ENCODE measurements around the gene NADK. TPM values are rescaled to one million over a fixed set of nuclear protein-coding genes. Genes with fewer than 3 reads are reported as not detected.
A peak's percentile ranks its signal among the peaks of the same experiment; 100 is the strongest.

Gene NADK
- total RNA-seq, 2 experiments from 2014 or later = 57.3 to 65.6 TPM

DNA sequence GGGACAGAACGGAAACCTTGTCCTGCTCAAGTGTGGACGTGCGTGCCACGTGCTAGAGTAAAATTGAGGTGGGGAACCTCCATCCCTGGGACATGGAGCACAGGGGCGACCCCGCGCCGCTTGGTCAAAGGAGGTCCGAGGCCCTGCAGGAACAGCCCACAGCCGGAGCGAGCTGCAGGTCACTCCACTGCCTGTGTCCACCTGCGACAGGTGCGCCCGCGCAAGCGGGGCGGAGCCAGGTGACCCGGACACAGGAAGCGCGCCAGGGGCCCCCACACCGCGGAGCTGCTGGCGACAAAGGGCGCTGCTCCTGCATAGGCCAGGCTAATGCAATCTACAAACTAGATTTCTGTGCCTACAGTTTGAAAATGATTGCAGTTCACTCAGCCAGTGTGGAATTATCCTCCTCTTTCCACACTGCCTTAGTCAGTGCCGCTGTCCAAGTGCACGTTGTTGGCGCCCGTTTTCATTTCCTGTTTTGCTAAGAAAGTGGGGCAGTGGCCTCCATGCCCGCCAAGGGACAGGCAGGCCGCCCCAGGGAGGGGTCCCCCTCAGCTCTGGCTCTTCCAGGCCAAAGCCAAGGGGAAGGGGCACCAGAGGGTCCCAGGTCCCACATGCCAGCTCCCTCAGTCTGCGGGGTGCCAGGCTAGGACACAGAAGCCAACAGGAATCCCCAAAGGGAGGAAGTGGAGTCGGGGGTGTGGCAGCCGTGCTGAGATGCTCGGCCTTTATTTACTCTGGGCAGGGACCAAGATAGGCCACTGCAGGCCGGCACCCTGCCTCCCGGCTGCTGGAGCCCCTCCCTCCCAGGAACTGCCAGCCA is 4.3 kb upstream of the NADK start:
- intact Hi-C loops (cut with micrococcal nuclease) = loop anchor here (10.0 kb wide), 1 partner anchor 112 kb away; the partner anchor contains the start of gene GNB1
- POLR2A ChIA-PET = interaction anchor here (0.6 to 1.4 kb wide), 3 partner anchors 12 to 106 kb away, joined by 3 to 4 read pairs (median 3); no protein-coding TSS in a partner anchor

GRCh38 chr1:1781526-1781903 is 3.2 kb upstream of the NADK start:
- H3K27ac Mint-ChIP-seq = peak overlapping the region; percentile 89
- no peak for TF ChIP-seq CTCF (IDR thresholded peaks at IDR 0.05)
- H3K27me3 Mint-ChIP-seq = no peaks in the 10 kb centered on the region
- peaks cover 51% of the 10 kb centered on the region for H3K4me1 Mint-ChIP-seq (ENCODE audit: low read depth)
- peaks cover 11% of the 10 kb centered on the region for H3K36me3 Mint-ChIP-seq (ENCODE audit: low read depth)
- ChIA-PET POLR2A (interaction anchor here (1.4 kb wide), 1 partner anchor 106 kb away, joined by 3 read pairs; no protein-coding TSS in a partner anchor), CTCF (no interaction called here)
- no peaks in the 10 kb centered on the region for H3K9me3 Mint-ChIP-seq
- ATAC-seq (no peak), DNase-seq (peak; percentile 21)
- intact Hi-C loops (cut with micrococcal nuclease) = loop anchor here (10.0 kb wide), 1 partner anchor 113 kb away; the partner anchor contains the start of gene GNB1
- H3K4me3 Mint-ChIP-seq = no peak overlapping the region

More for the DNA sequence above, 4.3 kb upstream of the NADK start:
- H3K27ac Mint-ChIP-seq = peak overlapping the region; percentile 90
- H3K4me1 Mint-ChIP-seq (ENCODE audit: low read depth) = peaks cover 42% of the 10 kb centered on the region
- peak; percentile 48 for DNase-seq
- no peak for TF ChIP-seq CTCF (IDR thresholded peaks at IDR 0.05)
- no peak overlapping the region for H3K4me3 Mint-ChIP-seq
- peaks cover 18% of the 10 kb centered on the region for H3K36me3 Mint-ChIP-seq (ENCODE audit: low read depth)
- no peaks in the 10 kb centered on the region for H3K27me3 Mint-ChIP-seq
- ATAC-seq = peak; percentile 1
- no peaks in the 10 kb centered on the region for H3K9me3 Mint-ChIP-seq
- CTCF ChIA-PET = no interaction called here

DNA sequence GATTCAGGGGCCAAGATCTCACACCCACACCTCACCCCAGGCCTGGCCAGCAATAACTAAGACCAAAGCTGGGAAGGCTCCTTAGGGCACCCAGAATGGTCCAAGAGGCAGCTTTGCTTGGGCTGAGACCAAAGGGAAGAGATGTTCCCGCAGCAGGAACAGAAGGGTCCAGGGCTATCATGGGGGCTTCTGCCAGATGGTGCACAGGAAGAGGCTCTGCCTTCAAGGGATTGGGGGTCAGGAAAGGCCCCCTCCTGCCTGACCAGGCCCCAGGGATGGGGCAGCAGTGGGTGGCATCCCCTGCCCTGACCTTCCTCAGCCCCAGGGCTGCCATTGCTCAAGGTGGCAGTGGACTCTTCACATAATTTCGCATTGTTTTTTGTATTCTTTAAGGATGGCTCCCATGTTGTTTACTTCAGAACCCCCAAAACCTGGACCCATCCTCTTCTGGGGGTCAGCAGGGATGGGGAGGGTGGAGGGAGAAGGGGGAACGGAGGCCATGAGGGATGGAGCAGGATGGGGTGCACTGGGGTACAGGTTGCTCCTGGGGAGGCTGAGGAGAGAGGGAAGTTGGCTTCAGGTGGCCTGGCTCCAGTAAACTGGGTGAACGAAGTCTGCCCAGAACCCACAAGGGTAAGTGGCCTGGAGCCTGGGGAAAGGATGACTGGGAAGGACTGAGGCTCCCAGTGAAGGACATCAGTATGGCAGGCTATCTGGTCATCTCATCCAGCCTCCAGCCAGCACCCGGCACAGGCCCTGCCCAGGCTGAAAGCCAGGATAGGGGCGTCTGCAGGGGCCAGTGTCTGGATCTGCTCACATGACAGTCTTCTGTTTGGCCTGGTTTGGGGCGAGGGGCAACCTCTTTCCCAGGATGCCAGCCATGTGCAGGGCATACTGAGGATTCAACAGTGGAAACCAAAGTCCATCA is 2.6 kb upstream of the NADK start:
- peaks cover 11% of the 10 kb centered on the region for H3K36me3 Mint-ChIP-seq (ENCODE audit: low read depth)
- peaks cover 56% of the 10 kb centered on the region for H3K4me1 Mint-ChIP-seq (ENCODE audit: low read depth)
- no peaks in the 10 kb centered on the region for H3K9me3 Mint-ChIP-seq
- DNase-seq = no peak
- intact Hi-C loops (cut with micrococcal nuclease) = loop anchor here (10.0 kb wide), 1 partner anchor 114 kb away; the partner anchor contains the start of gene GNB1
- POLR2A ChIA-PET = interaction anchor here (1.2 to 1.4 kb wide), 5 partner anchors 8 to 127 kb away, joined by 3 read pairs; no protein-coding TSS in a partner anchor
- H3K27me3 Mint-ChIP-seq = no peaks in the 10 kb centered on the region
- ATAC-seq = no peak
- peak overlapping the region; percentile 89 for H3K27ac Mint-ChIP-seq
- H3K4me3 Mint-ChIP-seq = peak overlapping the region; percentile 49
- TF ChIP-seq CTCF (IDR thresholded peaks at IDR 0.05) = no peak
- CTCF ChIA-PET = interaction anchor here (0.9 to 2.3 kb wide), 4 partner anchors 8 to 128 kb away, joined by 3 to 18 read pairs (median 14); no protein-coding TSS in a partner anchor

DNA sequence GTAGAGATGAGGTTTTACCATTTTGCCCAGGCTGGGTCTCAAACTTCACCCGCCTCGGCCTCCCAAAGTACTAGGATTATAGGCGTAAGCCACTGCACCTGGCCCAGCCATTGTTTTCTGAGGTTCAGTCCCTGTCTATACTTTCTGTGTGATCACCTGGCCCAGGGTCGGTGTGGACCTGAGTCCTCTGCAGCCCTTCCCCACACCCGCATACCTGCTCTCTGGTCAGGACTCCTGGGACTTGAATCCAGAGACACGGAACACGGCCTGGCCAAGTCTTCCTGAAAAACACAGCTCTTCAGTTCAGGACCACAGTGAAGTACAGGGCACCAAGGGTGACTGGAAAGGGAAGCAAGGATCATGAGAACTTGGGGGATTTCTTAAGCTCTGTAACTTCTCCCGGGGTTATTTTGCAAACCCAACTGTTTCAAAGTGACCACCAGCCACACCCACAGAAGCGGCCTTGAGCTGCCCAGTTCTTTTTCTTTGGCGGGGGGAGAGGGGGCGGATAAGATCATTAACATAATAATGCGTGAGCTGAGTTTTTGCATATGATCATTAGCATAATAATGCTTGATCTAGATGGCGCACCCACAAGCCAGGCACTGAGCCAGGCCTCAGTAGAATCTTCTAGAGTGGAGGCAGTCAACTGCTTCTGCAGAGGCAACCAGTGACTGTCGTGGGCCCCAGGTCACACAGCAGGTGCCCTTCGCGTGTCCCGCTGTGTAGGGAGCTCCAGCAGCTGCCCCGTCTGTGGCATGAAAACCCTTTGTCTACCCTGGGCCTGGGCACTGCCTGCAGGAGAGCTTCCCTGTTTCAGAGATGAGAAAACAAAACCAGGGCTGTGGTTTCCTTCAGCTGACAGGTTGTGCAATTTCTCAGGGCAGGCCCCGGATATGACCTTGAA is 1.7 kb upstream of the NADK start:
- peak; percentile 85 for DNase-seq
- ChIA-PET POLR2A (interaction anchor here (0.8 to 1.7 kb wide), 7 partner anchors 9 to 128 kb away, joined by 3 to 4 read pairs (median 3); no protein-coding TSS in a partner anchor), CTCF (interaction anchor here (0.9 to 2.3 kb wide), 4 partner anchors 9 to 129 kb away, joined by 3 to 18 read pairs (median 14); no protein-coding TSS in a partner anchor)
- TF ChIP-seq CTCF (IDR thresholded peaks at IDR 0.05) = no peak
- peak; percentile 48 for ATAC-seq
- intact Hi-C loops (cut with micrococcal nuclease) = loop anchor here (10.0 kb wide), 1 partner anchor 115 kb away; the partner anchor contains the start of gene GNB1
- peaks cover 11% of the 10 kb centered on the region for H3K36me3 Mint-ChIP-seq (ENCODE audit: low read depth)
- H3K9me3 Mint-ChIP-seq = no peaks in the 10 kb centered on the region
- peak overlapping the region; percentile 89 for H3K27ac Mint-ChIP-seq
- H3K4me1 Mint-ChIP-seq (ENCODE audit: low read depth) = peaks cover 65% of the 10 kb centered on the region
- peak overlapping the region; percentile 49 for H3K4me3 Mint-ChIP-seq
- H3K27me3 Mint-ChIP-seq = no peaks in the 10 kb centered on the region

All from activated CD8-positive, alpha-beta T cell treated with anti-CD3 and anti-CD28 coated beads for 36 hours (primary cell).